Measurements from ENCODE around the gene PTN.
"Not testable (repeated sequence)": the region's sequence is repeated elsewhere in the genome, so short reads cannot be mapped to it uniquely, and the experiment has no call there.

PTN gene

GRCh38 chr7:137258552-137258951 is 85.0 kb downstream of the PTN start:
- DNase-seq = no peak

- no peak for DNase-seq
These were observed 88.8 kb downstream of the PTN start for GRCh38 chr7:137254766-137255165.

- no peak for DNase-seq
These were observed 97.6 kb downstream of the PTN start for GRCh38 chr7:137245890-137246289.

GRCh38 chr7:137245186-137245585 is 98.3 kb downstream of the PTN start:
- DNase-seq = no peak

GRCh38 chr7:137243741-137244140 is 99.8 kb downstream of the PTN start:
- DNase-seq = no peak

GRCh38 chr7:137242616-137243015 is 100.9 kb downstream of the PTN start:
- DNase-seq = no peak

GRCh38 chr7:137241655-137242360 is 101.7 kb downstream of the PTN start:
- no peak for DNase-seq

GRCh38 chr7:137239186-137239585 is 104.3 kb downstream of the PTN start:
- not testable (repeated sequence) for DNase-seq

- no peak for DNase-seq
These were observed 108.1 kb downstream of the PTN start for GRCh38 chr7:137235434-137235833.

GRCh38 chr7:137231167-137231566 is 112.4 kb downstream of the PTN start:
- DNase-seq = no peak

GRCh38 chr7:137221467-137221866 is 122.1 kb downstream of the PTN start:
- DNase-seq = no peak

GRCh38 chr7:137213744-137214143 is 129.8 kb downstream of the PTN start:
- no peak for DNase-seq

GRCh38 chr7:137209151-137209817 is 134.2 kb downstream of the PTN start:
- no peak for DNase-seq

- no peak for DNase-seq
These were observed 136.8 kb downstream of the PTN start for GRCh38 chr7:137206770-137207169.

GRCh38 chr7:137204246-137204645 is 139.3 kb downstream of the PTN start:
- DNase-seq = no peak

GRCh38 chr7:137203351-137203750 is 140.2 kb downstream of the PTN start:
- no peak for DNase-seq

GRCh38 chr7:137196648-137197047 is 146.9 kb downstream of the PTN start:
- DNase-seq = no peak

- DNase-seq = no peak
These were observed 147.5 kb downstream of the PTN start for GRCh38 chr7:137195996-137196395.

- not testable (repeated sequence) for DNase-seq
These were observed 161.9 kb downstream of the PTN start for GRCh38 chr7:137181619-137182018.

Data from activated effector memory CD4-positive, alpha-beta T cell treated with Interleukin-2 at 50 U/mL for 16 hours (primary cell).